ENCODE measurements around the gene NCF4.

The NCF4 gene

GRCh38 chr22:36924151-36924698, 63.4 kb downstream of the NCF4 start:
- no peak for DNase-seq

GRCh38 chr22:36925388-36926290, 64.8 kb downstream of the NCF4 start:
- DNase-seq: no peak

- no peak for DNase-seq
These were observed 65.5 kb downstream of the NCF4 start for GRCh38 chr22:36926309-36926708.

GRCh38 chr22:36926721-36927435, 66.1 kb downstream of the NCF4 start:
- DNase-seq: no peak
